ENCODE data around the gene AMOTL1. TPM values are rescaled to one million over a fixed set of nuclear protein-coding genes. Genes with fewer than 3 reads are reported as not detected.

The AMOTL1 gene
- polyA plus RNA-seq, 1 of the 3 experiments (the other 2 are of a cell fraction) = 10.7 TPM

DNA sequence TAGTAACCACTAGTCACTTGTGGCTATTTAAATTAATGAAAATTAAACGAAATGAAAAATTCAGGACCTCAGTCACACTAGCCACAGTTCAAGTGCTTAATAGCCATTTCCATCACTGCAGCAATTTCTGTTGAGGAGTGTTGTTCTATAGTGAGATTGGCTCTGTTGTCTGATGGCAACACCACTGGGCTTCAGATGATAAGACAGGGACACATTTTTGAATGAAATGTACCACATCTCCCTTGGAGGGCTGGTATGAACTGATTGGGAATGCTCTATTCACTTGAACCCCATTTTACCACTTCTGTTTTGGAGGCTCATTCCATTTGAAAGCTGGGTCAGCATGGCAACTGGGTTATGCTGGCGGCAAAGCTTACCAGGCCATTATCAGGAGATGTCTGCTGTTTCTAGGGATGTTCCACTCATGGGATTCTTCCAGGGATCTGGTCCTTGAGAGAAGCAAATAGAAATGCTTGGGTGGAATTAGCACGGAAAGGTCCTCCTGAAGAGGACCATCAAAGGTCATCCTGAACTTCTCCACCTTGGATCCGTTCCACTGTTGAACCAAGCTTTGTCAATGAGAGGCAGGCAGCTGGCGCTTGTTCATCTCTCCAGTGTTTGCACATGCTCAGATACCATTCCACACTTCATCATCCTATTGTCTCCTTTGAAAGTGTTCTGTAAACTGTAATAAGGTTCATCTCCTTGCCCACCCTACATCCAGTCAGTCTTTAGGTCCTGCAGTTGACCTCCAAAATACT lies 7.6 kb downstream of the AMOTL1 start:
- Histone ChIP-seq H3K4me3 (ENCODE audit: low read depth in 2 of 2, low read length in 1 of 2) (no peak overlapping the region), H3K4me2 (peak overlapping the region; percentile 76), H3K4me1 (ENCODE audit: control insufficient read depth in 1 of 2, insufficient read depth in 2 of 2, low read depth in 1 of 2, low read length in 1 of 2) (peaks cover 23 to 31% of the 10 kb centered on the region in 2 experiments), H3K27me3 (ENCODE audit: insufficient read depth) (no peaks in the 10 kb centered on the region), H3K27ac (ENCODE audit: low read depth in 2 of 2, low read length in 1 of 2) (peak overlapping the region; percentile 67 to 86), H3K9ac (no peak overlapping the region; the same call in 1 of the 2 replicates), H3K36me3 (replicated peaks in 1 of 2; ENCODE audit: control insufficient read depth in 1 of 2, insufficient read depth in 2 of 2, low read length in 1 of 2) (no peaks in the 10 kb centered on the region), H2AFZ (ENCODE audit: low read depth) (no peak overlapping the region), H3K79me2 (ENCODE audit: insufficient read depth) (peaks cover 100% of the 10 kb centered on the region), H3K9me2 (no peaks in the 10 kb centered on the region), H3K9me3 (no peaks in the 10 kb centered on the region), H4K20me1 (ENCODE audit: insufficient read depth) (peaks cover 10% of the 10 kb centered on the region), H3F3A (replicated peaks; ENCODE audit: insufficient read depth) (peaks cover 11% of the 10 kb centered on the region)
- 90% methylated on average over 5 of the region's 5 CpGs for WGBS (ENCODE audit: low lambda C conversion rate)
- TF ChIP-seq EZH2phosphoT487 (IDR thresholded peaks at IDR 0.05; ENCODE audit: borderline replicate concordance, low read depth) (no peak), POLR2AphosphoS5 (IDR thresholded peaks at IDR 0.05; ENCODE audit: low read depth, low read length) (no peak), NFIC (IDR thresholded peaks at IDR 0.05; ENCODE audit: borderline replicate concordance) (no peak), RCOR1 (IDR thresholded peaks at IDR 0.05; ENCODE audit: low read length) (no peak), FOXJ3 (CRISPR knock-in tag; IDR thresholded peaks at IDR 0.05) (no peak), JUND (IDR thresholded peaks at IDR 0.05) (no peak)
- TF ChIP-seq, protein P1, sequence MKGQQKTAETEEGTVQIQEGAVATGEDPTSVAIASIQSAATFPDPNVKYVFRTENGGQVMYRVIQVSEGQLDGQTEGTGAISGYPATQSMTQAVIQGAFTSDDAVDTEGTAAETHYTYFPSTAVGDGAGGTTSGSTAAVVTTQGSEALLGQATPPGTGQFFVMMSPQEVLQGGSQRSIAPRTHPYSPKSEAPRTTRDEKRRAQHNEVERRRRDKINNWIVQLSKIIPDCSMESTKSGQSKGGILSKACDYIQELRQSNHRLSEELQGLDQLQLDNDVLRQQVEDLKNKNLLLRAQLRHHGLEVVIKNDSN (IDR thresholded peaks at IDR 0.05; ENCODE audit: borderline replicate concordance, low read depth) = no peak
- ChIA-PET POLR2A (no interaction called here), CTCF (interaction anchor here (0.6 to 4.6 kb wide), 5 partner anchors 8 to 154 kb away, joined by 3 to 27 read pairs (median 4); partner anchors contain the start of gene AMOTL1)
- no peak for DNase-seq

DNA sequence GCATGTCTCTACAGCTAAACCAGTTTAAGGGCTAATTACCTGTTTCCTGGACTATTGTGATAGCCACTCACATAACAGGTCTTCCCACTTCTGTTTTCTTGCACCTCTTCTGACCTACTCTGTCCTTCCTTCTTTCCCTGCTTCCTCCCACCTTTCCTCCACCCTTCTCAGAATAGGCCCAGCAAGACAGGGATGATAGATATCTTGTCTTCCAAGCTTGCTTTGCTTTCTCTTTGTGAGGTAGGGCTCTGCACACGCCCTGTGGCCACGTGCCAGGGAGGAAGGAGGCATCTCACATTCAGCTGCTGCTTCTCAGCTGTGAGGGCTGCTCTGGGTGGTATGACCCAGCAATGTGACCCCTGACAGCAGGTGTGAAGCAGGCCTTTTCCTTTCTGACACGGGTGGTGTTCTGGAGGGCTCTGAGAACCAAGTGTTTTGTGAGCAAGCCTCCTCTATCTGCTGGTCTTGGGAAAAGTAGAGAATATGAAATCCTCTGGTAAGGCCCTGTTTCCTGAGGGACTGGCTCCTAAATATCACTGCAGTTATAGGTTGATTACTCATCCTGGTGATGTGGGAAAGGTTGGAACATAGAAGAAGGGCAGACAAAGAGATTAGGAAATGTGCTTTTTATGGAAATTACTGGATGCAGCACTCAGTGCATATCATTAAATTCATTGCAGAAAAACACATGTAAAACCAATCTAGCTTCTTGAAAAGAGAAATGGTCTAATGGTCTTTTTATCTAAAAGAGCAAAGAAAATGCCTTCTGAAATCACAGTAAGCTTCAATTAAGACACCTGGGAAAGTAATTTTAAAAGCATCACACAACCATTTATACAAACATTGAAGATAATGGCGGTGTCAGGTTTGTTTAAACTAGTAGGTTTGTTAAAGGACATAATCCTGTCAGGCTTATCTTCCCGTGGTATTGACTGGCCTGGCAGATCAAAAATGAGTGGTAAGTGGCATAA lies 8.5 kb downstream of the AMOTL1 start:
- no peak for TF ChIP-seq SIN3A (IDR thresholded peaks at IDR 0.05; ENCODE audit: borderline replicate concordance, low read depth, low read length)
- TF ChIP-seq, protein P2, sequence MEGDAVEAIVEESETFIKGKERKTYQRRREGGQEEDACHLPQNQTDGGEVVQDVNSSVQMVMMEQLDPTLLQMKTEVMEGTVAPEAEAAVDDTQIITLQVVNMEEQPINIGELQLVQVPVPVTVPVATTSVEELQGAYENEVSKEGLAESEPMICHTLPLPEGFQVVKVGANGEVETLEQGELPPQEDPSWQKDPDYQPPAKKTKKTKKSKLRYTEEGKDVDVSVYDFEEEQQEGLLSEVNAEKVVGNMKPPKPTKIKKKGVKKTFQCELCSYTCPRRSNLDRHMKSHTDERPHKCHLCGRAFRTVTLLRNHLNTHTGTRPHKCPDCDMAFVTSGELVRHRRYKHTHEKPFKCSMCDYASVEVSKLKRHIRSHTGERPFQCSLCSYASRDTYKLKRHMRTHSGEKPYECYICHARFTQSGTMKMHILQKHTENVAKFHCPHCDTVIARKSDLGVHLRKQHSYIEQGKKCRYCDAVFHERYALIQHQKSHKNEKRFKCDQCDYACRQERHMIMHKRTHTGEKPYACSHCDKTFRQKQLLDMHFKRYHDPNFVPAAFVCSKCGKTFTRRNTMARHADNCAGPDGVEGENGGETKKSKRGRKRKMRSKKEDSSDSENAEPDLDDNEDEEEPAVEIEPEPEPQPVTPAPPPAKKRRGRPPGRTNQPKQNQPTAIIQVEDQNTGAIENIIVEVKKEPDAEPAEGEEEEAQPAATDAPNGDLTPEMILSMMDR (IDR thresholded peaks at IDR 0.05) = no peak
- TF ChIP-seq, protein P3, sequence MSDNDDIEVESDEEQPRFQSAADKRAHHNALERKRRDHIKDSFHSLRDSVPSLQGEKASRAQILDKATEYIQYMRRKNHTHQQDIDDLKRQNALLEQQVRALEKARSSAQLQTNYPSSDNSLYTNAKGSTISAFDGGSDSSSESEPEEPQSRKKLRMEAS (IDR thresholded peaks at IDR 0.05; ENCODE audit: low read depth) = peak; percentile 55; the same call in 1 of the 2 replicates
- no peak for TF ChIP-seq SMC3 (IDR thresholded peaks at IDR 0.05; ENCODE audit: low read depth, low read length)
- peak; percentile 37; the same call in 1 of the 2 replicates for TF ChIP-seq NFIC (IDR thresholded peaks at IDR 0.05; ENCODE audit: borderline replicate concordance)
- H3K27me3 ChIP-seq (ENCODE audit: insufficient read depth) = no peaks in the 10 kb centered on the region
- 43% methylated on average over 5 of the region's 5 CpGs for WGBS (ENCODE audit: low lambda C conversion rate)
- no peaks in the 10 kb centered on the region for H3K36me3 ChIP-seq (replicated peaks in 1 of 2; ENCODE audit: control insufficient read depth in 1 of 2, insufficient read depth in 2 of 2, low read length in 1 of 2)
- H3K4me3 ChIP-seq (ENCODE audit: low read depth in 2 of 2, low read length in 1 of 2) = 0 out of 4 replicates have a peak overlapping the region, but pooled peaks of 1 of the 2 experiments have one; percentile 4
- POLR2A ChIA-PET = no interaction called here
- CTCF ChIA-PET = interaction anchor here (0.6 to 4.6 kb wide), 6 partner anchors 9 to 154 kb away, joined by 3 to 27 read pairs (median 4); partner anchors contain the start of gene AMOTL1
- peak overlapping the region; percentile 35; the same call in 1 of the 2 replicates for H3K9ac ChIP-seq
- peak overlapping the region; percentile 67 to 86 for H3K27ac ChIP-seq (ENCODE audit: low read depth in 2 of 2, low read length in 1 of 2)
- peaks cover 100% of the 10 kb centered on the region for H3K79me2 ChIP-seq (ENCODE audit: insufficient read depth)
- H3K9me2 ChIP-seq = no peaks in the 10 kb centered on the region
- peaks cover 11% of the 10 kb centered on the region for H3F3A ChIP-seq (replicated peaks; ENCODE audit: insufficient read depth)
- H3K9me3 ChIP-seq = no peaks in the 10 kb centered on the region
- no peak overlapping the region for H2AFZ ChIP-seq (ENCODE audit: low read depth)
- peaks cover 9% of the 10 kb centered on the region for H4K20me1 ChIP-seq (ENCODE audit: insufficient read depth)
- peak overlapping the region; percentile 76 for H3K4me2 ChIP-seq
- no peak for DNase-seq
- H3K4me1 ChIP-seq (ENCODE audit: control insufficient read depth in 1 of 2, insufficient read depth in 2 of 2, low read depth in 1 of 2, low read length in 1 of 2) = peaks cover 24 to 38% of the 10 kb centered on the region in 2 experiments
